NCI-H774 (cell line): ENCODE results near the gene LSM6.

Experiments used
- DNase-seq: peaks from one replicate; lab custom pipeline; 2025; lab: John Stamatoyannopoulos, UW

Gene LSM6

GRCh38 chr4:146186596-146186995 is 11.1 kb downstream of the LSM6 start:
- no peak for DNase-seq

DNA sequence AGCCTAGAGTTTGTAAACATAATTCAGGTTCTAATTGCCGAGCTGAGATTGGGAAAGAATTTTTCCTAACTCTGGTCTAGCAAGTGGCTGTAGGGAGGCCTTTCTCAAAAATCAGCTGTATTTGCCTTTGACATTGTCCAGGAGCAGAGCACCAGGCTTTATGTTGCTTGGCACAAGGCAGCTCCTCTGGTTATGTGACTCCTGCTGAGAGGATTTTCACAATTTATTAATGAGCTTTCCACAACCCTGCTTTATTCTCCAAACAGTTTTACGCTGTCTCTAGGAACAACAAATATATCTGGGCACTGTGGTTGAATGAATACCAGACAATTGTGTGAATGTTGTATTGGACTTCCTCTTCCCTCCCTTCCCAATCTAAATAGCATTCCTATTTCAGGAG is 14.9 kb downstream of the LSM6 start:
- DNase-seq, result no peak

DNA sequence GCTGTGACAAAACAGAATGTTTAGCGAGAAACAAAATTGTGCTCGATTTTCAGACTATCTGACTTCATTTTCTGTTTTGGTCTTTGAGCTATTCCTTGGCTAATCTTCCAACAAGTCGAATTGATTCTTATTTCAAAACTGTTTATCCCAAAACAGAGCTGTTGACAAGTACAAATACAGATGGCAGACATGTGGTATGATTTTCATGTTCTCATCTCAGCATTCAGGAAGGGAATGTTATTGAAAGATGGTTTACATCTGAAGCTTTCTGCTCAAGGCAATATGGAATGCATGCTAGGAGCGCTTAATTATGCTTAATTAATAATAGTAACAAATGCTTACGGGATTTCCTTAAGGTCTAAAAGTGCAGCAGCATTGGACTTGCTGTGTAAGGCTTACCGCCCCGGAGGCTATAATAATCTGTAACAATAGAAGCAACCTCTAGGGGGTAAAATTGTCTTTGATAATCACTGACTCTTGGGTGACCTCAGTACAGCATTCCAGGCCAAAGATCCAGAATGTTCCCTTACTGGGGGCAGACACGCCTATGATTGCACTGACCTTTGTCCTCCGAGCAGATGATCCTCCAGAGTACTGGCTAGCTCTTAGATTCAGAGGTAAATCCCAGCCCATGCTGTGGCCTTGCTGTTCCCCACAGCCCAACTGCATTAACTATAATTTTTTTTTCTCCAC is 16.4 kb downstream of the LSM6 start:
- no peak for DNase-seq

- no peak for DNase-seq
Measured at GRCh38 chr4:146193628-146194027, 18.1 kb downstream of the LSM6 start.

DNA sequence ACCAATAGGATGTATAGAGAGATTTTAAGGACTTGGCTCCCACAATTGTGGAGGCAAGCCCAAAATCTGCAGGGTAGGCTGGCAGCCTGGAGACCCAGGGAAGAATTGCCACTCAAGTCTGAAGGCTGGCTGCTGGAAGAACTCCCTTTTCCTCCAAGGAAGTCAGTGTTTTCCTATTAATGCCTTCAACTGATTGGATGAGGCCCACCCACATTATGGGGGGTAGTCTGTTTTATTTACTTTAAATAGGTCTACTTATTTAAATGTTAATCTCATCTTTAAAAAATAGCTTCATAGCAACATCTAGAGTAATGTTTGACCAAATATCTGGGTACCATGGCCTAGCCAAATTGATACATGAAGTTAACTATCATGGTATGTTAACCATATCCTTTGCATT is 18.7 kb downstream of the LSM6 start:
- no peak for DNase-seq

- no peak for DNase-seq
Measured at GRCh38 chr4:146202665-146203064, 27.1 kb downstream of the LSM6 start.

- no peak for DNase-seq
Measured at GRCh38 chr4:146207410-146207809, 31.9 kb downstream of the LSM6 start.

- DNase-seq, result no peak
Measured at GRCh38 chr4:146210890-146211289, 35.4 kb downstream of the LSM6 start.

DNA sequence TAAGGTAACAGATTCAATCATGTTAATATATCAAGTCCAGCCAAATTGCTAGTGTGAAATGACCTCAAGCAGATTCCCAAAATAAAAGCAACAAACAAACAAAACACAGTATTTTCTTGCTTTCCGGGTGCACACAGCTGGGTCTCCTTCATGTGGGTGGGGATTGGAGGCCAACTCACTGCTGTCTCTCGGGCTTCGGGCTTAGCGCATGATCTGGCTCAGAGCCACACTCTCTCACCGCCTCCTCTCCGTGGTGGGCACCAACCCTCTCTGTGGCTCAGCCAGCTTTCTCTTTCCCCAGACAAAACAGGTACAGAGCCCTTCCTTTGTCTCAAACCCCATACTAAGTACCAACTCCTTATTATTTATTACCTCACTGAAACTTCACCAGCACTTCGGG is 35.9 kb downstream of the LSM6 start:
- no peak for DNase-seq

GRCh38 chr4:146212781-146213180 is 37.3 kb downstream of the LSM6 start:
- DNase-seq, result no peak

DNA sequence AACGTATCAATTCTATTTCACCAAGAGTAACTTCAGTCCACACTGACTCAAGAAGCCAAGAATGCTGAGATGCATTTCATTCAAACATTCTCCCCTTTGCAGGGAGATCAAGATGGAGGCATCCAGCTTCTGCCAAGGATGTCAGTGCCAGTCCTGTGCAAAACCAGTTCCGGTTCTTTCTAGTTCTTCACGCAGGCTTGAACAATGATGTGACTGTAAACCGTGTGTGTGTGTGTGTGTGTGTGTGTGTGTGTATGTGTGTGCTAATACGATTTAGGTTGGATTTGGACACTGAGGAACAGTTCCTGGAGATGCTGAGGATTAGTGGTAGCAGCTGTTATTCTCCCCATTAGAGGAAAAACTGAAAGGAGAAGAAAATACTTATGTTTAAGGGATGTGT is 38.7 kb downstream of the LSM6 start, which contains the start of gene REELD1:
Gene REELD1 (plus strand): TSS at position 301 of the 400 bp plus-strand sequence. CDS start 2,415 bp downstream, outside the sequence.
- no peak for DNase-seq

DNA sequence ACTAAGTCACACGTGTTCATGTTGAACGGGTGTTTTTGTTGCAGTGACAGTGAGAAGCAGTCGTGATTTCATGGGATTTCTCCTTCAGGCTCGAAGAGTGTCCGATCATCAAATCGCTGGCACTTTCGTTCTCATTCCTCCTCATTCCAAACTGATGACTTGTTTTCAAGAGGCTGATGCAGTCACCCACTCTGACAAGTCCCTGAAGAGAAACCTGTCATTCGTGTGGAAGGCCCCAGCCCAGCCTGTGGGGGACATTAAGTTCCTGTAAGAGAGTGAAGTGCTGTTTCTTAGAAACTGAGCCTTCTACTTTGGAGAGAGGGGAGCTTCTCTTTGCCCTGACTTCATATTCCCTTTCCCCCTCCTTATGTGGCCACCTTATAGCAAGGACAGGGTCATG is 46.8 kb downstream of the LSM6 start:
- DNase-seq, result no peak

DNA sequence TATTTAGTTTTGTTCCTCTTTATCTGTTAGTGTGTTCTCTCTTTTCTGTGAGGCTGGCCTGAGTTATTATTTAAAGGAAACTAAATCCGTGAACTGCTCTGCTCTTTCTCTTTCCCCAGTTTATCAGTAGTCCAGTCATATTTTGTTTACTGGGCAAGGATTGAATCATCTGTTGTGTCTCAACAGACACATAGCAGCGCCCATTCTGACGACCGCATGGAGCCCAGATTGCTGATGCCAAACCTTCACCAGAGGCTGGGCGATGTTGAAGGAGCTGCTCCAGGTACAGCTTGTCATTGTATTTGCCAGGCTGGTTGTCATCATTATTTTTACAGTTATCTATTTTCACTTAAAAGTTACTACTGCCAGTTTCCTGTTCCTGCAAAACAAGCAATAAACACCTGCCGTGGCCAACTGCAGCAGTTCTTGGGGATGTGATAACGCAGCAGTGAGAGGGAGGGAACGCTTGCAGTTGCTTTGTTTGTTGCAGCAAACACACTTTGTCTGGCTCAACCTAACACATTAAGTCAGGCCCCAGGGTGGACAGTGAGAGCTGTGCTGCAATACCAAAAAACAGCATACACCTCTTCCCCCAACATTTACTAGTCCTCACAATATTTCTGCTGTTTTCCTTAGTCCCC is 48.9 kb downstream of the LSM6 start:
- DNase-seq, result no peak

DNA sequence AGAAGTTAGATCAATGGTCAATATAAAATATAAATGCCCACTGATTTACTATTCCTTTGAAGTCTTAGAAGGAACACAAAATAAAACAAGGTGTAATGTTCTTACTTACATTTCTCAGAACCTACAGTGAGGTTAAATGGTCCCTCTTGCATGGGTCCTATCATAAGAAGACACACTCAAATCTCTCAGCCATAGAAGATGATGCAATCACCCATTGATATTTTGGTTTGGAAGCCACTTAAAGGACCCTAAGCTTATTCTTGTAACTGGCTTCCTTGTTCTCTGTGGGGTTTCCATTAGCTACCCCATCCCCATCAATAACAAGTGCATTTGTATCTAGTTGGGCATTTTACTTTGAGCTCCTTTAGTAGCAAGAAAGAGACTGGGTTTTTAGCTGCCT is 53.9 kb downstream of the LSM6 start:
- no peak for DNase-seq

GRCh38 chr4:146232131-146232722 is 56.7 kb downstream of the LSM6 start:
- no peak for DNase-seq

DNA sequence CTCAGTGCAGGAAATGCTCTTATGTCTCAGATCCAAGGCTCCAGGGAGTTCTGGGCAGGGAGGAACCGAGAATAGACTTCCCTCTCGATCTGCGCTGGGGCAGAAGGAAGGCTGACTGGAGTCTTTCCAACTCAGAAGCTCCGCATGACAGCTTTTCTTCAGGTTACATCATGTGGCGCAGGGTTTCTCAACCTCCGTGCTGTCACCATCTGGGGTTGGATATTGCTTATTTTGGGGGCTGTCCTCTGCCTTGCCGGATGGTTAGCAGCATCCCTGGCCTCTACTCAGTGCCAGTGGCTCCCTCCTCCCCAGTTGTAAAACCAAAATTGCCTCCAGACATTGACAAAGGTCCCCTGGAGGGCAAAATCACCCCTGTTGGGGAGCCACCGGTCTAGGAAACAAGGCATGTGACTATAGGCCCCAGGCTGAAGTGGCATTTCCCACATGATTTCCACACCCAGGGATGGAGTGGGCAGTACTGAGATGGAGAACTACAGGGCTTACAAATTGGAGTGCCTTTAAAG is 60.2 kb downstream of the LSM6 start:
- no peak for DNase-seq

GRCh38 chr4:146236216-146236615 is 60.7 kb downstream of the LSM6 start:
- DNase-seq, result no peak

DNA sequence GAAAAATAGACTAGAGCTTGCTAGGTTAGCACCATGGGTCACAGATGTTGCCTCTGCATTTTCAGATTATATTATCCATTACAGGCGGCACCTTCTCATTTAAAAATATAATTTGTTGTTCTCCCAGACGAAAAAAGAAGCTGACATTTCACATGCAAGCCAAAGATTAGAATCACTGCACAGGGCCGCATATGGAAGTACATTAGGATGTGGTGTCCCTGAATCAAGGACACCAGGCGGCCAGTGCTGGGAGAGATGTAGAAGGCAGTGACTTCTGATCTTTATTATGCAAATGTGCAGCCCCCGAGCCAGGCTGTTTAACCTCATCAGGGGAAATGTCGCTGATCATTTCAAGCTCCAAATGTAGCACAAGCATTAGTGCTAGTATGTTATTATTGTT is 61.6 kb downstream of the LSM6 start:
- DNase-seq, result no peak

- DNase-seq, result no peak
Measured at GRCh38 chr4:146238107-146238506, 62.6 kb downstream of the LSM6 start.
